ENCODE results near the gene UST. TPM values are rescaled to one million over a fixed set of nuclear protein-coding genes. Genes with fewer than 3 reads are reported as not detected.

UST gene
- total and polyA plus RNA-seq, 3 donors from 2014 or later, result 14.9 to 16.0 (median 14.9) TPM

DNA sequence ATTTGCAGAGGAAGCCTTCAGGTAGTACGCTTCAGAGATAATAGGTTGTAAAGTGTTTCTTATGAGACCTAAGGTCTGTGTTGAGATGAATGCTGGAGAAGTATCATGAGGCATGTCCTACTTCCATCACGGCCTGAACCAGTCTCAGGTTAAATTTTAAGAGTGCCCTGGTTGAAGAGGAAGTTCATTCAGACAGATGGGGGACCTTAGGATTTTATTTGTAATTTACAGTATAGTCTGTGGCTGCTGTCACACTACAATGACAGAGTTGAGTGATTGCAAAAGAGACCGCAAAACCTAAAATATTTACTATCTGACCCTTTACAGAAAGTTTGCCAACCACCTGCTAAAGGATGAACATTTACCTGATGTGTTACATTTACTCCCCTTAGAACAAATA, 70.9 kb downstream of the UST start:
- H3K27me3 ChIP-seq, result no peaks in the 10 kb centered on the region
- no peak overlapping the region for H3K4me3 ChIP-seq
- H3K27ac ChIP-seq, result no peak overlapping the region
- H3K36me3 ChIP-seq (ENCODE audit: low read depth, missing control alignments), result no peaks in the 10 kb centered on the region
- 81 to 86% methylated on average over 3 of the region's 3 CpGs for WGBS, 2 donors
- intact Hi-C loops (cut with DNase I; ENCODE audit: low total_unique reads), result no loop called here
- H3K9me3 ChIP-seq, result no peaks in the 10 kb centered on the region
- no peak for DNase-seq
- TF ChIP-seq POLR2A (IDR thresholded peaks at IDR 0.05), result no peak
- TF ChIP-seq, protein P1, sequence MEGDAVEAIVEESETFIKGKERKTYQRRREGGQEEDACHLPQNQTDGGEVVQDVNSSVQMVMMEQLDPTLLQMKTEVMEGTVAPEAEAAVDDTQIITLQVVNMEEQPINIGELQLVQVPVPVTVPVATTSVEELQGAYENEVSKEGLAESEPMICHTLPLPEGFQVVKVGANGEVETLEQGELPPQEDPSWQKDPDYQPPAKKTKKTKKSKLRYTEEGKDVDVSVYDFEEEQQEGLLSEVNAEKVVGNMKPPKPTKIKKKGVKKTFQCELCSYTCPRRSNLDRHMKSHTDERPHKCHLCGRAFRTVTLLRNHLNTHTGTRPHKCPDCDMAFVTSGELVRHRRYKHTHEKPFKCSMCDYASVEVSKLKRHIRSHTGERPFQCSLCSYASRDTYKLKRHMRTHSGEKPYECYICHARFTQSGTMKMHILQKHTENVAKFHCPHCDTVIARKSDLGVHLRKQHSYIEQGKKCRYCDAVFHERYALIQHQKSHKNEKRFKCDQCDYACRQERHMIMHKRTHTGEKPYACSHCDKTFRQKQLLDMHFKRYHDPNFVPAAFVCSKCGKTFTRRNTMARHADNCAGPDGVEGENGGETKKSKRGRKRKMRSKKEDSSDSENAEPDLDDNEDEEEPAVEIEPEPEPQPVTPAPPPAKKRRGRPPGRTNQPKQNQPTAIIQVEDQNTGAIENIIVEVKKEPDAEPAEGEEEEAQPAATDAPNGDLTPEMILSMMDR (IDR thresholded peaks at IDR 0.05), result no peak
- no peaks in the 10 kb centered on the region for H3K4me1 ChIP-seq

DNA sequence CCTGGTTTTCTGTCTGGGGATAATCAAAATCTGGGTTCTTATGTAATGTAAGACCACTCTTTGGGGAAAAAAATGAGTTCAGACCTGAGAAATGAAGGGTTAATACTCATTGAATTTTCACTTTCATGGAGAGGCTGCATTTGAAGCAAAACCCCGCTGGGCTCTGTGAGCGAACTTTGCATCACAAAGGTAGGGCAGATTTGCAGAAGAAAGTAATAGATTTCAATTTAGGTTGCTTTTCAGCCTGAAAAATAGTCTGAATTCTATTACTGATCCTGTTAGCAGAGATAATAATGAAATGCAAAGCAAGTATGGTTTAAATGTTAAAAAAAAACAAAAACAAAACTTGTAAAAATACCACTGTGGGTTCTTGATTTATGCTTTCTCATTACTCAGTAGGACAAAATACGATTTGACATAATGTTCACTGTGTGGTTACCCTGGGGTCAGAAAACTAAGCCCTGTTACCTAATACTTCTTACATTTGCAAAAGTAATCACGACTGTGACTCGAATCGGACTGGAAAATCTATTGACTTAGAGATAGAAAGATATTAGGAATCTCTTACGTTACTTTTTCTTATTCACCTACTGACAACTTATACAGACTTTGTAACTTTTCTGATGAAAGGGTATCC, 72.2 kb downstream of the UST start:
- TF ChIP-seq, protein P1 (IDR thresholded peaks at IDR 0.05), result no peak
- no peak for TF ChIP-seq POLR2A (IDR thresholded peaks at IDR 0.05)
- H3K27ac ChIP-seq, result no peak overlapping the region
- H3K4me3 ChIP-seq, result no peak overlapping the region
- intact Hi-C loops (cut with DNase I; ENCODE audit: low total_unique reads), result no loop called here
- no peaks in the 10 kb centered on the region for H3K4me1 ChIP-seq
- H3K9me3 ChIP-seq, result no peaks in the 10 kb centered on the region
- H3K36me3 ChIP-seq (ENCODE audit: low read depth, missing control alignments), result no peaks in the 10 kb centered on the region
- WGBS, 2 donors, result 80 to 86% methylated on average over 7 of the region's 7 CpGs
- DNase-seq, result no peak
- no peaks in the 10 kb centered on the region for H3K27me3 ChIP-seq

- Histone ChIP-seq H3K27ac (no peak overlapping the region), H3K36me3 (ENCODE audit: low read depth, missing control alignments) (no peaks in the 10 kb centered on the region), H3K27me3 (no peaks in the 10 kb centered on the region), H3K4me3 (no peak overlapping the region), H3K9me3 (no peaks in the 10 kb centered on the region), H3K4me1 (no peaks in the 10 kb centered on the region)
- 78 to 83% methylated on average over 6 of the region's 6 CpGs for WGBS, 2 donors
- intact Hi-C loops (cut with DNase I; ENCODE audit: low total_unique reads), result no loop called here
- TF ChIP-seq POLR2A (IDR thresholded peaks at IDR 0.05), result no peak
- TF ChIP-seq, protein P1 (IDR thresholded peaks at IDR 0.05), result no peak
- no peak for DNase-seq
These were observed 73.0 kb downstream of the UST start for GRCh38 chr6:148819852-148820251.

- no peaks in the 10 kb centered on the region for H3K4me1 ChIP-seq
- no peaks in the 10 kb centered on the region for H3K9me3 ChIP-seq
- no peak for DNase-seq
- no peak overlapping the region for H3K27ac ChIP-seq
- TF ChIP-seq, protein P1 (IDR thresholded peaks at IDR 0.05), result no peak
- no peak for TF ChIP-seq POLR2A (IDR thresholded peaks at IDR 0.05)
- intact Hi-C loops (cut with DNase I; ENCODE audit: low total_unique reads), result no loop called here
- no peaks in the 10 kb centered on the region for H3K36me3 ChIP-seq (ENCODE audit: low read depth, missing control alignments)
- H3K4me3 ChIP-seq, result no peak overlapping the region
- no peaks in the 10 kb centered on the region for H3K27me3 ChIP-seq
These were observed 76.0 kb downstream of the UST start for GRCh38 chr6:148822819-148823218.

GRCh38 chr6:148824291-148824690, 77.5 kb downstream of the UST start:
- intact Hi-C loops (cut with DNase I; ENCODE audit: low total_unique reads), result no loop called here
- Histone ChIP-seq H3K27me3 (no peaks in the 10 kb centered on the region), H3K36me3 (ENCODE audit: low read depth, missing control alignments) (no peaks in the 10 kb centered on the region), H3K9me3 (no peaks in the 10 kb centered on the region), H3K4me1 (no peaks in the 10 kb centered on the region), H3K27ac (no peak overlapping the region), H3K4me3 (no peak overlapping the region)
- WGBS, 2 donors, result 96 to 100% methylated on average over 1 of the region's 1 CpG
- no peak for DNase-seq
- TF ChIP-seq POLR2A (IDR thresholded peaks at IDR 0.05), result no peak
- TF ChIP-seq, protein P1 (IDR thresholded peaks at IDR 0.05), result no peak
